Measurements from ENCODE around the gene RARS1.

RARS1 gene

GRCh38 chr5:168479166-168479565 is 7.1 kb upstream of the RARS1 start:
- no peak for DNase-seq (ENCODE audit: low read depth in 1 of 2, low spot score in 1 of 2)
- Histone ChIP-seq H3K27me3 (ENCODE audit: insufficient read depth, poor library complexity, severe bottlenecking) (no peaks in the 10 kb centered on the region), H3K27ac (replicated peaks) (no peak overlapping the region), H3K4me3 (replicated peaks; ENCODE audit: insufficient read depth, low read length) (no peak overlapping the region)
- no peak for TF ChIP-seq REST (IDR thresholded peaks at IDR 0.05; ENCODE audit: insufficient replicate concordance, low read depth)
- TF ChIP-seq CTCF (IDR thresholded peaks at IDR 0.05; ENCODE audit: insufficient read depth, low read length) = no peak
- TF ChIP-seq GABPA (IDR thresholded peaks at IDR 0.05; ENCODE audit: low read depth) = no peak
- no peak for TF ChIP-seq POLR2AphosphoS5 (IDR thresholded peaks at IDR 0.05; ENCODE audit: low read depth)
- no peak for TF ChIP-seq SPI1 (IDR thresholded peaks at IDR 0.05; ENCODE audit: borderline replicate concordance, low read depth)

- TF ChIP-seq GABPA (IDR thresholded peaks at IDR 0.05; ENCODE audit: low read depth) (no peak), REST (IDR thresholded peaks at IDR 0.05; ENCODE audit: insufficient replicate concordance, low read depth) (no peak), POLR2AphosphoS5 (IDR thresholded peaks at IDR 0.05; ENCODE audit: low read depth) (no peak), SPI1 (IDR thresholded peaks at IDR 0.05; ENCODE audit: borderline replicate concordance, low read depth) (no peak), CTCF (IDR thresholded peaks at IDR 0.05; ENCODE audit: insufficient read depth, low read length) (no peak)
- Histone ChIP-seq H3K4me3 (replicated peaks; ENCODE audit: insufficient read depth, low read length) (no peak overlapping the region), H3K27ac (replicated peaks) (no peak overlapping the region), H3K27me3 (ENCODE audit: insufficient read depth, poor library complexity, severe bottlenecking) (no peaks in the 10 kb centered on the region)
- no peak for DNase-seq (ENCODE audit: low read depth in 1 of 2, low spot score in 1 of 2)
Observed at GRCh38 chr5:168480601-168481000, 5.7 kb upstream of the RARS1 start.

GRCh38 chr5:168481330-168481788 is 4.9 kb upstream of the RARS1 start:
- DNase-seq (ENCODE audit: low read depth in 1 of 2, low spot score in 1 of 2) = no peak
- TF ChIP-seq REST (IDR thresholded peaks at IDR 0.05; ENCODE audit: insufficient replicate concordance, low read depth) (no peak), GABPA (IDR thresholded peaks at IDR 0.05; ENCODE audit: low read depth) (no peak), CTCF (IDR thresholded peaks at IDR 0.05; ENCODE audit: insufficient read depth, low read length) (no peak), POLR2AphosphoS5 (IDR thresholded peaks at IDR 0.05; ENCODE audit: low read depth) (no peak), SPI1 (IDR thresholded peaks at IDR 0.05; ENCODE audit: borderline replicate concordance, low read depth) (no peak)
- H3K4me3 ChIP-seq (replicated peaks; ENCODE audit: insufficient read depth, low read length) = no peak overlapping the region
- no peak overlapping the region for H3K27ac ChIP-seq (replicated peaks)
- no peaks in the 10 kb centered on the region for H3K27me3 ChIP-seq (ENCODE audit: insufficient read depth, poor library complexity, severe bottlenecking)
